ENCODE data around the gene PCLAF. TPM values are rescaled to one million over a fixed set of nuclear protein-coding genes. Genes with fewer than 3 reads are reported as not detected.

Gene PCLAF
- total RNA-seq, 2 donors from 2014 or later = 1.8 TPM; not detected in 1

DNA sequence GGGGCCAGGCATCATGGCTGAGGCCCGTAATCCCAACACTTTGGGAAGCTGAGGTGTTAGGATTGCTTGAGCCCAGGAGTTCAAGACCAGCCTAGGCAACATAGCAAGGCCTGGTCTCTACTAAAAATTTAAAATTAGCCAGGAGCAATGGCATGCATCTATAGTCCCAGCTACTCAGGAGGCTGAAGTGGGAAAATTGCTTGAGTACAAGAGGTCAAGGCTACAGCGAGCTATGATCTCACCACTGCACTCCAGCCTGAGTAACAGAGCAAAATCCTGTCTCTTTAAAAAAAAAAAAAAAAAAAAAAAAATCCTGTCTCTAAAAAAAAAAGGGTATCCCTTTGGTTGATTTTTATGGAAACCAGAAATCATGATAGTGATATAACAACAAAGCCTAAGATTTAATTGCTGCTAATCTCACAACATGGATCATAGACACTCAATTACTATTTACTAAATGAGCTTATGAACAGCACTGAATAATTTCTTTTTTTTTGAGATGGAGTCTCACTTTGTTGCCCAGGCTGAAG is 12.1 kb downstream of the PCLAF start:
- DNase-seq = no peak
- Histone ChIP-seq H3K4me3 (no peak overlapping the region), H3K9me3 (no peaks in the 10 kb centered on the region), H3K27me3 (no peaks in the 10 kb centered on the region), H3K4me1 (no peaks in the 10 kb centered on the region), H3K36me3 (replicated peaks in 1 of 2; ENCODE audit: insufficient read depth in 1 of 2, low read depth in 2 of 2) (no peaks in the 10 kb centered on the region), H3K27ac (no peak overlapping the region)
- no peak for ATAC-seq
- intact Hi-C loops (cut with DNase I) = no loop called here
- no peak for TF ChIP-seq POLR2A (IDR thresholded peaks at IDR 0.05)
- TF ChIP-seq, protein P1, sequence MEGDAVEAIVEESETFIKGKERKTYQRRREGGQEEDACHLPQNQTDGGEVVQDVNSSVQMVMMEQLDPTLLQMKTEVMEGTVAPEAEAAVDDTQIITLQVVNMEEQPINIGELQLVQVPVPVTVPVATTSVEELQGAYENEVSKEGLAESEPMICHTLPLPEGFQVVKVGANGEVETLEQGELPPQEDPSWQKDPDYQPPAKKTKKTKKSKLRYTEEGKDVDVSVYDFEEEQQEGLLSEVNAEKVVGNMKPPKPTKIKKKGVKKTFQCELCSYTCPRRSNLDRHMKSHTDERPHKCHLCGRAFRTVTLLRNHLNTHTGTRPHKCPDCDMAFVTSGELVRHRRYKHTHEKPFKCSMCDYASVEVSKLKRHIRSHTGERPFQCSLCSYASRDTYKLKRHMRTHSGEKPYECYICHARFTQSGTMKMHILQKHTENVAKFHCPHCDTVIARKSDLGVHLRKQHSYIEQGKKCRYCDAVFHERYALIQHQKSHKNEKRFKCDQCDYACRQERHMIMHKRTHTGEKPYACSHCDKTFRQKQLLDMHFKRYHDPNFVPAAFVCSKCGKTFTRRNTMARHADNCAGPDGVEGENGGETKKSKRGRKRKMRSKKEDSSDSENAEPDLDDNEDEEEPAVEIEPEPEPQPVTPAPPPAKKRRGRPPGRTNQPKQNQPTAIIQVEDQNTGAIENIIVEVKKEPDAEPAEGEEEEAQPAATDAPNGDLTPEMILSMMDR (IDR thresholded peaks at IDR 0.05) = no peak
- 71 to 93% methylated on average over 2 of the region's 2 CpGs for WGBS, 2 donors

DNA sequence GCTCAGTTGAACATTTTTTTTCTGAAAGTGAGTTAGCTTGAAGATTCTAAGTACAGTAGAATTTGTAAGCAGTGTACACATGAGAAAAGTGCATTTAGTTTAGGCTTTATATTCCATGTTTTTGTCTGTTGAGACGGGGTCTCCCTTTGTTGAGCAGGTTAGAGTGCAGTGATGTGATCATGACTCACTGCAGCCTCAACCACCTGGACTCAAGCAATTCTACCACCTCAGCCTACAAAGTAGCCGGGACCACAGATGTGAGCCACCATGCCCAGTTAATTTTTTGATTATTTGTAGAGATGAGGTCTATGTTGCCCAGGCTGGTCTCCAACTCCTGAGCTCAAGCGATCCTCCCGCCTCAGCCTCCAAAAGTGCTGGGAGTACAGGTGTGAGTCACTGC is 20.0 kb downstream of the PCLAF start:
- H3K9me3 ChIP-seq = no peaks in the 10 kb centered on the region
- 91 to 98% methylated on average over 4 of the region's 4 CpGs for WGBS, 2 donors
- no peaks in the 10 kb centered on the region for H3K36me3 ChIP-seq (replicated peaks in 1 of 2; ENCODE audit: insufficient read depth in 1 of 2, low read depth in 2 of 2)
- H3K4me1 ChIP-seq = peaks cover 4% of the 10 kb centered on the region
- no peak overlapping the region for H3K4me3 ChIP-seq
- intact Hi-C loops (cut with DNase I) = no loop called here
- H3K27me3 ChIP-seq = no peaks in the 10 kb centered on the region
- TF ChIP-seq, protein P1 (IDR thresholded peaks at IDR 0.05) = no peak
- TF ChIP-seq POLR2A (IDR thresholded peaks at IDR 0.05) = no peak
- ATAC-seq = no peak
- no peak overlapping the region for H3K27ac ChIP-seq
- no peak for DNase-seq

DNA sequence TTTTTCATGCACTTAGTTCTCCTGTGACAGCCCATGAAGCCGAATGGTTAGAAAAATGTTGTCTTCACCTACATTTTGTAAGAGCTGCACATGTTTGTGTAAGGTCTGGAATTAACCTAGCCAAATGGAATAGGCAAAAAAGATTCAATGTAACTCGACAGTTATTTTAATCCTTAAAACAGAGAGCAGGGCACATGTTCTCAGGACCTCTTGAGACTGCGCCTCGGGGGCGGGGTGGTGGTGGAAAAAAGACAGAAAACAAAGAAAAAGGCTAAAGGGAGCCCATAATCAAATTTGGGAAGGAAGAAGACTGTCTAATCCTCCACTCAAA is 24.6 kb downstream of the PCLAF start:
- Histone ChIP-seq H3K9me3 (no peaks in the 10 kb centered on the region), H3K27me3 (no peaks in the 10 kb centered on the region), H3K4me3 (peak overlapping the region in 1 of 2 donors; percentile 91), H3K27ac (peak overlapping the region in 3 of 4 donors; percentile 60 to 76 (median 71)), H3K4me1 (peaks cover 15% of the 10 kb centered on the region), H3K36me3 (replicated peaks in 1 of 2; ENCODE audit: insufficient read depth in 1 of 2, low read depth in 2 of 2) (no peaks in the 10 kb centered on the region)
- WGBS, 2 donors = 22 to 27% methylated on average over 5 of the region's 5 CpGs
- DNase-seq = no peak
- TF ChIP-seq POLR2A (IDR thresholded peaks at IDR 0.05) = no peak
- intact Hi-C loops (cut with DNase I) = no loop called here
- ATAC-seq = no peak

DNA sequence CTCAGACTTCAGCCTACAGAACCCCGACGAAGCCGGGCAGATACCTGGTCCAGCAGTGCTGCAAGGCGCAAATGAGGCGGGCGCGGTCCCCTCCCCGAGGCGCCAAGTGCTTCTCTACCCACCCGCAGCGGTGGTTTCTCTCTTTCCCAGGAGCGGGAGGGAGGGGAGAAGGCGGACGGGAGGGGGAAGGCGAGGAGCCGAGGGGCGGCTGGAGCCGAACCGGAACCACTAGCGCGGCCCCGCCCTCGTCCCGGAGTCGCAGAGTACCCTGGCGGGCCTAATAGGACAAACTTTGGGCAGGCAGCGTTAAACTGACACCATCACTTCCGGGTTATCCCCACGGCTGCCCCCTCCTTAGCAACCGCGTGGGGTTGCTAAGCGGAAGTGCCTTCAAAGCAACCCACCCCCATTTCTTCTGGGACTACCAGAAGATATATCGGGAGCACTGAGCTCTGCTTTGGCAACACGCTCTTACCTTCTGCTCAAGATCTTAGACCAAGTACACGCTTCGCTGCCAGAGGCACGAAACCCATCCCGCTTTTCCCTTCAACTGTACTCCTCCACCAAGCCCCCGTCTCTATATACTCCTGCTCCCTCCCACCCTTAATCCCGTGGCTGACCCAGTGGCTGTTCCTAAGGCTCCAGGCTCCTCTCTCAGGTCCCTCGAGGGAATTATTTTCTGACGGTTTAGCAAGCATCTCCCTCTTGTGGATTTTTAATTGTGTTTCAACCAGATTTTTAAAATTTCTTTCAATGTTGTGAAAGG is 25.1 kb downstream of the PCLAF start, which contains the start of gene CSNK1G1:
TSS of gene CSNK1G1 (minus strand) at position 230 of the 766 bp plus-strand sequence. CDS start 55,674 bp downstream, outside the sequence.
- intact Hi-C loops (cut with DNase I) = no loop called here
- H3K36me3 ChIP-seq (replicated peaks in 1 of 2; ENCODE audit: insufficient read depth in 1 of 2, low read depth in 2 of 2) = no peaks in the 10 kb centered on the region
- peak; percentile 98 for ATAC-seq
- no peaks in the 10 kb centered on the region for H3K27me3 ChIP-seq
- H3K4me3 ChIP-seq = peak within 1 kb of the TSS; percentile 84 to 91
- DNase-seq = peak; percentile 92 to 96 (median 94)
- H3K27ac ChIP-seq = peak within 1 kb of the TSS; percentile 54 to 76 (median 66)
- TF ChIP-seq, protein P1 (IDR thresholded peaks at IDR 0.05) = peak in 6 of 7 experiments; percentile 24 to 69 (median 57)
- TF ChIP-seq POLR2A (IDR thresholded peaks at IDR 0.05) = peak; percentile 9 to 65 (median 53)
- H3K4me1 ChIP-seq = peaks cover 15% of the 10 kb centered on the region
- 0 to 1% methylated on average over 16 to 41 of the region's 42 CpGs for WGBS, 2 donors
- H3K9me3 ChIP-seq = no peaks in the 10 kb centered on the region

DNA sequence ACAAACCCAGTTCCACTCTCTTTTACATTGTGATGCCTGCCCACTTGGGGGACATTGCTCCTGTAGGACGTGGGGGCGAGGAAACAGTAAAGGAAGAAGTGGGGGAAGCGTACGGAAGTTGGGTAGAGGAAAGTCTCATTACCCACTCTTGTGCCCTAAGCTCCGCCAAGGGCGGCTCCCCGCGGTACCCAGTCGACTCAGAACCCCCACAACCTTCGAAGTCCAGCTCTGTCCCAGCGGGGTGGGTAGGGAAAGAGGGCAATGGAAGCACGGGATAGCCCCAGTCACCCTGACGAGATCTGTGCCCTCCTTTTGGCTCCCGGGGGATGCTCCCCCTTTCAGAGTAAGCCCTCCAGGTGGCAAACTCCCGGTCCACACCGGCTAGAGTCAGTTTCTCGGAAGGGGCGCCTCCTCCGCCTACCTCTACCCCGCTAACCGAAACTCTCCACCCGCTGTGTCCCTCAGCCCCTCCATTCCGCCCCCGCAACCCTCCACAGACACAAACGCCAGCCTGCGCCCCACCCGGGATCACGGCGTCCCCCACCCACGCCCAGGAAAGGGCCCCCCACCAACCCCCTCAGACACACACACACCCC is 25.8 kb downstream of the PCLAF start:
- Histone ChIP-seq H3K4me1 (peaks cover 15% of the 10 kb centered on the region), H3K4me3 (peak overlapping the region; percentile 84 to 91), H3K27me3 (no peaks in the 10 kb centered on the region), H3K9me3 (no peaks in the 10 kb centered on the region), H3K27ac (peak overlapping the region; percentile 54 to 76 (median 66)), H3K36me3 (replicated peaks in 1 of 2; ENCODE audit: insufficient read depth in 1 of 2, low read depth in 2 of 2) (no peaks in the 10 kb centered on the region)
- DNase-seq (peak; percentile 9 to 17 (median 12)), ATAC-seq (peak; percentile 3)
- TF ChIP-seq, protein P1 (IDR thresholded peaks at IDR 0.05) = no peak
- TF ChIP-seq POLR2A (IDR thresholded peaks at IDR 0.05) = no peak
- intact Hi-C loops (cut with DNase I) = no loop called here
- 0 to 1% methylated on average over 18 to 30 of the region's 30 CpGs for WGBS, 2 donors

Measured in body of pancreas (tissue), 4 donors.